Psoas muscle (tissue), 8 donors: Measurements from ENCODE around the gene CDKAL1. TPM values are rescaled to one million over a fixed set of nuclear protein-coding genes. Genes with fewer than 3 reads are reported as not detected.

Source experiments
- ATAC-seq, 4 donors: fragments of 200-7000 bp; cut with Tn5 transposase; one replicate each; pipeline ENCODE4 v1.9.1; 2020; ENCODE audit warnings: moderate library complexity in 3 of 4, mild to moderate bottlenecking in 2 of 4
- DNase-seq, 2 donors: peaks; one replicate each; pipeline ENCODE4 v3.0.0-alpha.2; 2020
- H3K27ac ChIP-seq: fragments of 200-600 bp; one replicate; pipeline ENCODE4 v1.8.0; 2022
- H3K27me3 ChIP-seq, 3 donors: fragments of 200-600 bp in 1 of 3; one replicate each; pipeline versions ENCODE4 v1.6.1 to v1.8.0; 2013 to 2022; ENCODE audit warnings: low read length in 2 of 3, mild to moderate bottlenecking in 2 of 3, moderate library complexity in 1 of 3; ENCODE audit not compliant: insufficient read depth in 3 of 3
- H3K36me3 ChIP-seq, 2 donors: fragments of 200-600 bp in 1 of 2; one replicate each; pipeline versions ENCODE4 v1.6.1 to v1.8.0; 2013 to 2022; ENCODE audit warnings: low read depth in 1 of 2, mild to moderate bottlenecking in 1 of 2, moderate library complexity in 1 of 2; ENCODE audit not compliant: insufficient read depth in 1 of 2
- H3K4me1 ChIP-seq: fragments of 200-600 bp; one replicate; pipeline ENCODE4 v1.8.0; 2022
- H3K4me3 ChIP-seq: fragments of 200-600 bp; one replicate; pipeline ENCODE4 v1.8.0; 2022; ENCODE audit warnings: mild to moderate bottlenecking
- H3K9me3 ChIP-seq: fragments of 200-600 bp; one replicate; pipeline ENCODE4 v1.8.0; 2022
- CTCF ChIP-seq: fragments of 200-600 bp; IDR thresholded peaks from one replicate; pipeline ENCODE4 v1.8.0; 2022; ENCODE audit warnings: antibody characterized with exemption
- WGBS, 3 donors: extraction: QIAGEN DNeasy Blood & Tissue Kit; methylation state at CpG; one replicate each; pipeline versions ENCODE4 v1.1.6 to v1.1.7; 2013; 5-methylcytosine and 5-hydroxymethylcytosine counted together
- intact Hi-C, 2 donors: fragments of 100-400 bp; cut with DNase I; formaldehyde crosslinking; loops; one replicate each; pipeline versions ENCODE4 v1.11.0 to v1.14.2; 2022
- polyA plus RNA-seq, 3 donors: library from polyadenylated mRNA; stranded (reverse); fragments of 200-250 nt; gene quantifications; one replicate each; pipeline ENCODE4 v1.2.3, GENCODE V29; 2013
- total RNA-seq, 4 donors: library from RNA; stranded (reverse); fragmentation: NEBNext Ultra II Directional in 2 of 4; extraction: Animal tissue kit (Norgen Biotek cat#: 25700) in 2 of 4; gene quantifications; one replicate each; pipeline versions ENCODE4 v1.2.1 to v1.2.4, GENCODE V29; 2021 to 2023
- donor health status: healthy with polysubstance abuse.
- donor health status: DM: no; HTN: no; CAD: no; lungs with moderate emphysema.
- donor health status: Bipolar disorder and iron deficiency.
- donor health status: healthy.
- donor health status: DM: yes; HTN: yes; CAD: no.
- donor health status: DM: no; HTN: no; CAD: no.
- donor health status: DM: no; HTN: no; CAD: no.
- donor health status: DM: yes; HTN: yes; CAD: no.

CDKAL1 gene
- total and polyA plus RNA-seq, 7 donors: 4.5 to 16.1 (median 12.9) TPM

GRCh38 chr6:21133901-21134300, 599.6 kb downstream of the CDKAL1 start:
- Histone ChIP-seq H3K36me3 (no peaks in the 10 kb centered on the region), H3K9me3 (no peaks in the 10 kb centered on the region), H3K4me3 (no peak overlapping the region), H3K27me3 (no peaks in the 10 kb centered on the region), H3K4me1 (peaks cover 7% of the 10 kb centered on the region), H3K27ac (no peak overlapping the region)
- no peak for TF ChIP-seq CTCF
- ATAC-seq (no peak), DNase-seq (no peak)
- intact Hi-C loops: no loop called here
- WGBS, 3 donors: 53 to 65% (median 56%) methylated on average over 6 of the region's 6 CpGs

- intact Hi-C loops: no loop called here
- Histone ChIP-seq H3K4me1 (peaks cover 7% of the 10 kb centered on the region), H3K27me3 (no peaks in the 10 kb centered on the region), H3K27ac (no peak overlapping the region), H3K36me3 (no peaks in the 10 kb centered on the region), H3K9me3 (no peaks in the 10 kb centered on the region), H3K4me3 (no peak overlapping the region)
- DNase-seq (no peak), ATAC-seq (no peak)
- 93 to 96% (median 93%) methylated on average over 4 of the region's 4 CpGs for WGBS, 3 donors
- no peak for TF ChIP-seq CTCF
Measured at GRCh38 chr6:21134356-21134755, 600.1 kb downstream of the CDKAL1 start.

GRCh38 chr6:21135484-21136013, 601.3 kb downstream of the CDKAL1 start:
- DNase-seq: no peak
- no peak for TF ChIP-seq CTCF
- Histone ChIP-seq H3K4me1 (peaks cover 7% of the 10 kb centered on the region), H3K9me3 (no peaks in the 10 kb centered on the region), H3K27me3 (no peaks in the 10 kb centered on the region), H3K4me3 (no peak overlapping the region), H3K36me3 (no peaks in the 10 kb centered on the region), H3K27ac (no peak overlapping the region)
- intact Hi-C loops: no loop called here
- no peak for ATAC-seq
- WGBS, 3 donors: 97% methylated on average over 7 of the region's 7 CpGs

GRCh38 chr6:21137700-21138335, 603.6 kb downstream of the CDKAL1 start:
- Histone ChIP-seq H3K4me1 (peaks cover 7% of the 10 kb centered on the region), H3K4me3 (no peak overlapping the region), H3K36me3 (no peaks in the 10 kb centered on the region), H3K27ac (no peak overlapping the region), H3K9me3 (no peaks in the 10 kb centered on the region), H3K27me3 (no peaks in the 10 kb centered on the region)
- intact Hi-C loops: no loop called here
- 94 to 99% (median 99%) methylated on average over 2 of the region's 2 CpGs for WGBS, 3 donors
- no peak for ATAC-seq
- TF ChIP-seq CTCF: no peak
- DNase-seq: no peak
